RCC 7860 (cell line): ENCODE results near the gene CARS1.
"Not testable (repeated sequence)": the region's sequence is repeated elsewhere in the genome, so short reads cannot be mapped to it uniquely, and the experiment has no call there.

Experiments used
- DNase-seq: peaks from one replicate; pipeline ENCODE4 v3.0.0-alpha.2; 2015; ENCODE audit warnings: low spot score
- FAIRE-seq: peaks from 2 replicates; lab custom pipeline; 2012; peaks lifted over from hg19 to GRCh38; lab: Jason Lieb, UNC

CARS1 gene

DNA sequence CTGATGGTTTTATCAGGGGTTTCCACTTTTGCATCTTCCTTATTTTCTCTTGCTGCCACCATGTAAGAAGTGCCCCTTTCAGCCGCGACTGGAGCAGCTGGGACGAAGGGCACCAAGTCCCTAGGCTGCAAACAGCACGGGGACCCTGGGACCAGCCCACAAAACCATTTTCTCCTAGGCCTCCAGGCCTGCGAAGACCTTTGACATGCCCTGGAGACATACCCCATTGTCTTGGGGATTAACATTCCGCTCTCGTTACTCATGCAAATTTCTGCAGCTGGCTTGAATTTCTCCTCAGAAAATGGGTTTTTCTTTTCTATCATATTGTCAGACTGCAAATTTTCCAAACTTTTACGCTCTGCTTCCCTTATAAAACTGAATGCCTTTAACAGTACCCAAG is 6.7 kb upstream of the CARS1 start:
- DNase-seq, FAIRE-seq: not testable (repeated sequence)

DNA sequence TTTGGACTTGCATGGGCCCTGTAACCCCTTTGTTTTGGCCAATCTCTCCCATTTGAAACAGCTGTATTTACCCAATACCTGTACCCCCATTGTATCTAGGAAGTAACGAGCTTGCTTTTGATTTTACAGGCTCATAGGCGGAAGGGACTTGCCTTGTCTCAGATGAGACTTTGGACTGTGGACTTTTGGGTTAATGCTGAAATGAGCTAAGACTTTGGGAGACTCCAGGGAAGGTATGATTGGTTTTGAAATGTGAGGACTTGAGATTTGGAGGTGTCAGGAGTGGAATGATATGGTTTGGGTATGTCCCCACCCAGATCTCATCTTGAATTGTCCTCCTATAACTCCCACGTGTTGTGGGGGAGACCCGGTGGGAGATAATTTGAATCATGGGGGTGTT is 6.2 kb upstream of the CARS1 start:
- not testable (repeated sequence) for DNase-seq, FAIRE-seq

DNA sequence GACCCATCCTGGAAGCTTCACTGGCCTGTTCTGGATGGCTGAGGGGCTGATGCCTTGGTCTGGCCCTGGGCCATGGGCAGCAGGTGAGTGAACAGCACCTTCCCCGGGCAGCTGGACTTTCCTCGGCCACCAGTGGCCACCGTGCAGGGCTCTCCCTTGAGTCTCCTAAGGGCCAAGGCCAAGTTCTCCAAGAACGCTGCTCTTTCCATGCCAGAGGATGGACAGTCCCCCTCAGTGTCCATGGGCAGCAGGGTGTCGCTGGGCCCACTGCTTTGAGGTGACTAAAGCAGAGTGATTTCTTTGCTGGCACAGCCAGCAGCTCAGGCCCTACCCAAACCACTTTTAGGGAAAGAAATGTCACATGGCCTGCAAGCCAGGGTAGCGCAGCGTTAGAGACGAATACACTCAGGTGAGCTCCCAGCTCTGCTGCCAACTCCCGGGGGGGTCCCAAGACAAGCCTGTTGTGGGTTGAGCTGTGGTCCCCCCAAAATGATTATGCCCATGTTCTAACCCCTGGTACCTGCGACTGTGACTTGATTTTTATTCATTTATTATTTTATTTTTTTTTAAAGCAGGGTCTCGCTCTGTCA is 3.3 kb upstream of the CARS1 start:
- FAIRE-seq (no peak), DNase-seq (no peak)

DNA sequence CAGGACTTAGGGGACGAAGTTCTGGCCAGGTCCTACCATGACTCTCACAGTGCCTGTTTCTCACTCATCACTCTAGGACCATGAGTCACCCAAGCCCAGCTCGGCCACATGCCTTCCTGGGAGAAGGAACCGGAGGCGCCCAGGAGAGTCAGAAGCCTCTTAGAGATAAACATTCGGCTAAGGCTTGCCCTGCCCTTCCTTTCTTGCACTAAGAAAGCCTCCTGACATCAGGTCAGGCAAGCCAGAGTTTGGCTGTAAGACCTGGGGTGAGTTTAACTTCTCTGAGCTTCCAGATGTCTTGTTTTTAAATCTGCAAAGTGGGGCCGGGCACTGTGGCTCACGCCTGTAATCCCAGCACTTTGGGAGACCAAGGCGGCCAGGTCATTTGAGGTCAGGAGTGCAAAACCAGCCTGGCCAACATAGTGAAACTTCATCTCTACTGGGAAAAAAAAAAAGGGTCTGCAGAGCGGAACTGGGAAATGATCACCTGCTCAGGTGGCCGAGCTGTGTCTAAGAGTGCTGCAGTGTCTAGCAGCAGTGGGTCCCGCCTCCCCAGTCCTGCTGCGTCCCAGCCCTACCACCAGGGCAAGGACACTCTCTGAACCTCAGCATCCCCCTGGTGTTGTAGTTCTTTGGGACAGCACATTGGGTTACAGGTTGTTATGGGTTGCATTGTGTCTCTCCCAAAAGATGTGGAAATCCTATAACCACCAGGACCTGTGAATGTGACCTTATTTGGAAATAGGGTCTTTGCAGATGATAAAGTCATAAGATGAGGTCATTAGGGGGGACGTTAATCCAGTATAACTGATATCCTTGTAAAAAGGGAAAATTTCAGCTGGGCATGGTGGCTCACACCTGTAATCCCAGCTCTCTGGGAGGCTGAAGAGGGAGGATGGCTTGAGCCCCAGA is 1.8 kb upstream of the CARS1 start:
- FAIRE-seq (peak; percentile 35), DNase-seq (peak; percentile 46)

DNA sequence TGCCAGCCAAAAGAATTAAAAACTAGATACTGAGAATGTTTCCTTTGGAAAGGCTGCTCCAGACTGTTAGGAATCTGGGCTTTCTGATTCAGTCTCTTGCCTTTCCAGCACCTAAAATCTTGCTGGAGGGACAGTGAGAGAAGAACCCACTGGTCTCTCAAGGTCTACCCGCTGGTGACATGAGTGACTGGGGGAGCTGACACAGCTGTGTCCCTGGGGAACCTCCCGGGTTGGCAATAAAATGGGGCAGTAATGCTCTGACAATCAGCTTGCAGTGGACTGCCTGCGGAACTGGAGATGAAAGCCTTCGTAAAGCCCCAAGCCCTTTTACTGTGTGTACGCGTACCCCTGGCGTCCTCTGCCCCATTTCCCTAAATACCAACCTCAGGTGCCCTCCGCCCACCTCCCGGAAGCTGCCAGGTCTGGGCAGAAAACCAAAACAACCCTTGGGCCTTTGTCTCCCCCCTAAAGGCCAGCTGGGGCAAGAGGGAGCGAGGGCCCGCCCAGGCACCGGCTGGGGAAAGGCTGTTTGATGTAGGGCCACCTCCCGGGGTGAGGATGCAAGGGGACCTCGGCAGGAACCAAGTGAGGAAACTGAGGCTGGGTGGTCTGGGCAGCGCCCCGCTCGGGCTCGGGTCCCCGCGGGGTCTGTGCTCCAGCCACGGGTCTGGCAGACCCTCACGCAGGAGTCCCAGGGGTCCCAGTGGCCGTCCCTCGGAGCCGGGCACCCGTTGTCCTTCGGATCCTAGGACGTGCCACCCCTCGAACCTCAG is 741 bp downstream of the CARS1 start:
- FAIRE-seq (no peak), DNase-seq (no peak)

DNA sequence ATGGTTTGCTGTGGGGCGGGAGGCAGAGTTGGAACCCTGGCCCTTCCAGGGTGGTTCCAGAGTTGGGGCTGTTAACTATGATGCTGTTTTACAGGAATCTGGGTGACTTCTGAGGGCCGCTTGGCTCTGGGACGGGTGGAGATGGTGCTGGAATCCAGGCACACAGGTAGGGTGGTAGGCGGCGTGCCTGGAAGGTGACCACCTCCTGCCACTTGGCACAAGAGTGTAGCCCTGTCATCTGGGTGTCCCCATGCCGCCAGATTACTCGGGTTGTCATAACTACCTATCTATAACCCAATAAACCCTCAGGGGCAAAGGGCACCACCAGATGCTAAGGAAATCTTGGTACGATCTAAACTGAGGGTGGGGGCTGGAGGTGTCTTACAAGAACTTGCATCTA is 1.3 kb downstream of the CARS1 start:
- no peak for DNase-seq

DNA sequence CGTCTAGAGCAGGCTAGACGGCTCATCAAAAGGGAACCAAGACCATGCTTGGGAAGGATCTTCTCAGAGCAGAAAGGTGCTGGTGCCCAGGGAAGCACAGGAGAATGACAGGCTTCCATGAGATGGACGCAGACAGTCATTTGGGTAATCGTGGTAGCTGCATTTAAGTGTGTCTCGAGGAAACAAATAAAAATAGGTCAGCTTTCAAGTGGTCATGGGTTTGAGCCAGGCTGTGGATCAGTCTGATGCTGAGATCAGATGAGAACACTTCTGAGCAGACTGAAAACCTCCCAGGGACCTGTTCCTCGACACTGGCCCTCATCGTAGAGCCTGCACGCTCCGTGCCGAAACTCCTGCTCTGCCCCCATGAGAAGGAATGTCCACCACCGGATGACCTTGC is 4.7 kb downstream of the CARS1 start:
- FAIRE-seq (no peak), DNase-seq (no peak)

More for the DNA sequence above, 1.3 kb downstream of the CARS1 start:
- FAIRE-seq, result no peak

DNA sequence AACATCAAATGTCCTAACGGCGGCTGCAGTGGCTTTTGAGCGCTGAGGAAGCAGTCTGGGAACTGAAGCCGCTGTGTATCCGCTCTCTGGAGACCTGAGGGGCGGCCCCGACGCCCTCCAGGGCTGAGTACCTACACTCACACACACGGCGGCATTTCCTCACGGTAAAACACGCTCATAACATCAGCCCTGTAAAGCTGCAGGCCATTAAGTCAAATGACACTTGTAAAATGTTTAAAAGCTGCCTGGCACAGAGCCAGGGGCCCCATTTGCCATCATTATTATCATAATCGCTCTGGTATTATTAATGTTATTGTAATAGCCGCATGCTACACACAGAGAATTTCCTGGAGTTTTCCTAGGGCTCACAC is 5.1 kb downstream of the CARS1 start:
- FAIRE-seq (no peak), DNase-seq (no peak)

DNA sequence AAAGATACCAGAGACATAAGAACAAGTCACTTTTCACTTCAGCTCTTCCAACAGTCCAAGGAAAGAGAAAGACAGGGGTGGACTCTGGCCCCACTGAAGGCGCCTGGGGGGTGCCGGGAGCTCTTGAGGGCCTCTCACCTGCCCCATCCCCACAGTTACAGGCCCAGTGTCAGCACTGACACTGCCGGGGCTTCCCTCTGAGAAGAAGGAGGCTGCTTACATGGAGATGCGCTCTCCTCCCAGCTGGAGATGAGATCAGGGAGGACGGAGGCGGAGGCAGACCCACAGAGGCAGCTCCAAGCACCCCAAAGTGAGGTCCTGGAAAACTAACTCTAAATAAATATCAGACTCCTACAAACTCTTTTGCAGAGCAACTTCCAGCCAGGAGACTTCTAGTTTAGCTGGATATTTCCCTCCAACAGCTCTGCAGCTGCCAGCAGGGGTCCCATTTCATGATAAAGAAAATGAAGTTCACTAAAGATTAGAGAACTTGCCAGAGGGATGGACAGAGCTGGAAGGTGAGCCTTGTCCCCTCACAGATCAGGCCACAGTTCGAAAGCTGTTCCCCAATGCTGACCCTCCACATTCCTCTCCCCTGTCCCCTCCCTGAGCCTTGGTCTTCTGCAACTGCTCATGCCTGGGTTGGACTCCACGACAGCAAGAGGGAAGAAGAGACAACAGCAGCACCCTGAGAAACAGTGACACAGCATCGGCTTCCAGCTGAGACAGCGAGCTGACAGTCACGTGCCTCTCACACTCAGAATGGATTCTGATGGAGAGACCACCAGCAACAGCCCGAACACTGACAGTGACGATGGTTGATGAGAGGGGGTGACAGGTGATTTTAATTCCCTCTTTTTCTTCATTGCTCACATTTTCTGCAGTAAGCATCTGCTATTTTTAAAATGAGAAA is 5.8 kb downstream of the CARS1 start:
- FAIRE-seq (no peak), DNase-seq (no peak)

DNA sequence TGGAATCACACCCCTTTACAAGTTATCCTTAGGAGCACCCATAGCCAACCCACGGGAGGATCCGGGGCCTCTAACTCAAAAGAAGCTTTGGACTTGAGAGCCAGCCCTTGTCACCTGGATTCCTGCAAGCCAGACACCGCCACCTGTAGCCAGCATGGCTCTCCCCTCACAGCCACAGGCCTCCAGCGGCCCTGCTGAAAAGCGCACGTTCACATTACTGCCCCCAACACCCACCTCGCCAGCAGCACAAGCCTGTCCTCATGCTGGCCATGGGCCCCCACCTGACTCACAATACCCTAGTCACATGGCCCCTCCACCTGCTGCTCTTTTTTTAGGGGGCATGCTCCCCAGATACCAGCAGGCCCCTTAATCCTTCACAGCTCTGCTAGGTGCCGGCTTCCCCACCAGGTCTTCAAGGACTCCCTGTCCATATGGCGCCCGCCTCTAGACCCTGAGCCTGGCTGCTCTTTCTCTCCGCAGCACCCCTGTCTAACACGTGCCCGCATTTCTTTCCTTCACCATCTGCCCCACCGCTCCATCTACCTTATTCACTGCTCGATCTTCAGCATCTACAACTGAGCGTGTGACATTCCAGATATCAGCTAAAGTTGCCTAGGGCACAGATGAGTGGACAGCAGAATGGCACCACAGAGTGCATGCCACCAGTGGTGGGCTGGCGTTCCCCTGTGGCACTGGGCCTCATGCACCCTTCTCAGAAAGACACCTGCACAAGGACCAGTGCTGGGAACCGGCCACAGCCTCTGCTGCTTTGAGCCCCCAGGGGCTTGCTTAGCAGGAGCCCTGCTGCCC is 6.6 kb downstream of the CARS1 start:
- FAIRE-seq (no peak), DNase-seq (no peak)

DNA sequence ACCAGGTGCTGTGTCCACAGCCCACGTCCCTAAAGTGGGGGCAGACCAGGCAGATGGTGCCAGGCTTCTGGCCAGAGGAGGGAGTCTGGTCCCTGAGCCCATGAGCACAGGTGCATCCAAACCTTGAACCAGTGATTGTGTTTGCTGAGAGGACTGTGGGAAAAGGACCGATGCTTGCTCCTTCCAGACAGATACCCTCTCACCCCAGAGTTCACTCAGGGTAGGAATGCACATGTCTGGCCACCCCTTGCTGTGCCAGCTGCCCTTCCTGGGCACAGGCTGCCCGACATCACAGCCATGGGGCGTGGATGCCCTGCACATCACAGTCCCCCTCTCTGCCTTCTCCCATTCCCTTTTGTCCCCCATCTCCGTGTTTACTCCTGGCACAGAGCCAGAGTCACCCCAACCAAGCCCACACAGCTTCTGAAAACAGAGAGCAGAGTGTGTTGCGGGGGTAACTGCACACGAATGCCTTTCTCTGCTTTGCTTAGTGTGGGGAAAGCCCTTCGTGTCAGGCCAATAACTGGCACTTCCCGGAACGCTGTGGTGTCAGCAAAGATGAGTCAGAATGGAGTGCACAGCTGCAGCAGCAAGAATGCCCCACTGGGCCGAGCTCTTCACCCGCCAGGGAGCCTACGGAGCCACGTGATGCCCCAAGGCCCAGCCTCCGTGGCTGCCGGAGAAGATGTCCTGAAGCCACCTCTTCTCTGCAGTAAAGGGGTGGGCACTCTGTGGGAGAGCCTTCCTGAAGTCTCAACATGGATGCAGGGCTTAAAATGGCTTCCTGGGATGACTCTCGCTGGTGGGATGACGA is 7.6 kb downstream of the CARS1 start:
- DNase-seq (peak; percentile 86), FAIRE-seq (peak; percentile 85)

DNA sequence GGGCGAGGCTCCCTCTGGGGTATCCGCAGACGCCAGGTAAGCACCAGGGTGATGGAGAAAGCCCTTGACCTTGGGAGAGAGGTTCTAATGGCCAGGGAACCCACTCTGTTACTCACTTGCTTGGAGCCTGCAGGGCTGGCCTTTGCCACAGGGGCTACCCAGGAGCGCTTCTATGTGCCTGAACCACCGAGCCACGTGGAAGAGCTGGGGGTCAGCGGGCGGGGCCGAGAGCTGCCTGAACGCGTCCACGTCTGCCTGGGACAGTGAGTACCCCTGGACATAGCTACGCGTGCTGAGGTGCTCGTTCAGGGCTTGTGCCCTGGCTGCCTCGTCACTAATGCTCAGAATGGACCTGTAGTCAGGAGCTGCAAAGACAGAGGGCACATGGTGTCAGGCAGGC is 9.6 kb downstream of the CARS1 start:
- DNase-seq (no peak), FAIRE-seq (no peak)

DNA sequence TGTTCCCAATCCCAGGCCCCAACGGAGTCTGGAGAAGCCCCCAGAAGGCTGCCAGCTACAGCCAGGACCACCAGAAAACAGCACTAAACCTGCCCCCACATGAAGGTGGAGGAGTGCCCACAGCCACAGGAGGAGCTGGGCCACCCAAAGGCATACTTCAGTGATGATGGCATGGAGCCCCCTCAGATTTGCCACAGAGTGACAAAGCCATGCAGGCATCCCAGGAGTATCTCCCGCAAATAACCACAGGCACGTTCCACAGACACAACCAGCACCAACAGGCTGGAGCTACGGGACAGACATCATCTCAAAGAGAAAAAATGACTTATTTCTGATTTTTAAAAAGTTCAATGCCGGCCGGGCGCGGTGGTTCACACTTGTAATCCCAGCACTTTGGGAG is 10.6 kb downstream of the CARS1 start:
- DNase-seq, result no peak
- FAIRE-seq, result no peak

DNA sequence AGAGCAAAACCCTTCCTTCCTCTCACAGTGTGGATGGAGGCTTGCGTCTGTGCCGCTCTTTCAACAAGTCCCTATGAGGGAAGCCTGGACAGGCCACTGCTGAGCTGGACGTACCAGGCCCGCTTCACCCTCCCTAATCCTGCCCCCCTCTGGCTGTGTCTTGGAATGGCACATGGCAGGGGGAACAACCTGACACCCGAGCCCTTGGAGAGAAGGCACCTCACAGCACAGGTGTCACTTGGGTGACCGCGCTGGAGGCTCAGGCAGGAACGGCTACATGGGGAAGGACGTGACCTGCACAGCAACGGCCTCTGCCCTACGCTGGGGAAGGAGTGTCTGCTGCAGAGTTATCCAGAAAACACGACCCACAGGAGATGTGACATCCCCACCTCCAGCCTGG is 11.0 kb downstream of the CARS1 start:
- FAIRE-seq (no peak), DNase-seq (no peak)

DNA sequence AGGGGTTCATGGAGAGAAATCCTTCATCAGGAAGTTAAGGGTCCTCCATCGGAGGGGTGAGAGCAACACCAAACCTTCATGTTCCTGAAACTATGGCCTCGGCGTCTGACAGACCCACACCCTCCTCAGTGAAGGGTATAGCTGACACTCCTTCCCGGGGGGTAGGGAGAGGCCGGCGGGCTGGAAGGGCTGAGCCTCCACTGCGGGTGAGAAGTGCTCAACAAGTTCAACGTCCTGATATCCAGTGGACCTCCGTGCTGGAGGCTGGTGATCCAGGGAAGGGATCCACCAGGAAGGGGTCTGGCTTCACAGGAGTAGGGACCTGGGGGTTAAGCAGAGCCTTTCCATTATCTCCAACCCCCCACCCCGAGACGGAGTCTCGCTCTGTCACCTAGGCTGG is 12.3 kb downstream of the CARS1 start:
- DNase-seq (no peak), FAIRE-seq (no peak)

DNA sequence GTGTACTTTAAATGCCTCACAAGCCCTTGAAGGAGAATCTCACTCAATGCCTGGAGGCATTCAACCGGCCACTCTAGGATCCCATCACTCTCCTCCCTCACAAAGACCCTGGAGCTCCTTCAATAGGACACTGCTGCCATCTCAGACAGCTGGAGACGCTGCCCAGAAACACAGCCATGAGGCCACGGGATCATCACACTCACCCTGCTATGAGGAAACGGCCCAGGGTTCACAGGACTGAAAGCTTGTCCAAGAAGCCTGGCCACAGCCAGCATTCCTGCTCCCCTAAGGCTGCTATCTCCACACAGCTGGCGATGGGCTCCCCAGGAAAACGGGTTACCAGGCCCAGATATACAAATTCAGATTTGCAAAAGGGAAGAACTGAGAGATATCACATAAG is 13.2 kb downstream of the CARS1 start:
- DNase-seq, result no peak
- no peak for FAIRE-seq

DNA sequence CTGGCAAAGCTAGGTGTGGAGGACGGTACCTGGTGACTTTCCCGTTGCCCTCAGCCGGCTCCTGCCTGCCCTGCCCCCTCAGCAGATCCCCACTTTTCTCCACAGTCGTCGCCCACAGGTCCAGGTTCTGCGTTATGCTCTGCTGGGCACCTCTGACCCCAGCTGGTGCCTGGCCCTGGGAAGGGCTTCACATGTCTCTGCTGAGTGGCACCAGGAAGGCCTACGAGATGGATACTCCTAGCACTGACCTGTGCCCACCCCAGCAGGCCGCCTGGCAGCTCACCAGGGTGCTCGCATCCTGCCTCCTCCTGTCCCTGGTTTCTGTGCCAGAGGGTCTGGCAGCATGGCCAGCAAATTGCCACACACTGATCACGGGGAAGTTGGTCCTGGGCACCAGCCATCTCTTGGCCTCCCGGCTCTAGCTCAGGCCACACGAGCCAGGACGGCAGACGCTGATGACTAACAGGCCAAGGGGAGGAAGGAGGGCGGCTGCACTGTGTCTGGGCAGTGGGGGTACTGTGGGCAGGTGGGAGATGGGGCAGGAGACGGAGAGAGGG is 13.8 kb downstream of the CARS1 start:
- DNase-seq, result no peak

DNA sequence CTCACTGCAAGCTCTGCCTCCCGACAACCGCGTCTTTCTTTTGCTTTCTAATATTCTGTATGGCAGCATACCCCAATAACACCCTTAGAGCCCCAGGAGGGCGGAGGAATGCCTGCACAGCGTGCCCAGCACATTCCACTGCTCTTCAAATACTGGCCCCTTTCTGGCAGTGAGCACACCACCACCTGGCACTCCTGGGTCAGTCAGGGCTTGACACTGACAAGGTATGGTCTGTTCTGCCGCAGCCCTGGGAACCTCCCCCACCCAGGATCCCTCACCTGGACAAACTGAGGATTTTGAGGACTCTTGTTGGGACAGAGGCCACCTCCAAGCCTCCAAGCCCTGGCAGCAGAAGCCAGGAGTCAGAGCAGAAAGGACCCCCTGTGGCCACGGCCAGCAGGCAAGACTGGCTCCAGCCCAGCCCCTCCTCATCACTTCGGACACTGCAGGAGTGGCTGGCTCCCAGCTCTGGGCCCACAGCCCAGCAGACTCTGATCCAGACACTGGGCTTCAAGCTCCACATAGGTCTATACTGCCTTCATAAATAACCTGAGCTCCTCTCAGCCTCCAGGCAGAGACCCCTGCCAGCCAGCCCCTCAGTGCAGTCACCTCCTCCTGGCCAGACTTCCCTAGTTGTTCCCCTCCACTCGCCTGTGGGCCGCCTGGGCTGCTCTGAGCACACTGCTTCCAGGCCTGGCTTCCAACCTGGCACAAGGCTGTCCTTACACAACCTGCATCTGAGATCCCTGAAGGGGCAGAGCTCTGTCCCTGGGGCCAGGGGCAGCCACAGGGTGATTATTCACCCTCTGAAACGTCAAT is 14.5 kb downstream of the CARS1 start:
- DNase-seq (no peak), FAIRE-seq (no peak)

More for the DNA sequence above, 13.8 kb downstream of the CARS1 start:
- no peak for FAIRE-seq
